GM12878 (cell line): Measurements from ENCODE around the gene CDC27. TPM values are rescaled to one million over a fixed set of nuclear protein-coding genes. Genes with fewer than 3 reads are reported as not detected.

Source experiments
- BACH1 ChIP-seq: fragments of 450-650 bp; IDR thresholded peaks from 2 replicates; pipeline ENCODE4 v1.6.1; 2017; ENCODE audit warnings: mild to moderate bottlenecking, borderline replicate concordance
- BCLAF1 ChIP-seq: fragments of 450-650 bp; IDR thresholded peaks from 2 replicates; pipeline ENCODE4 v1.6.1; 2017; ENCODE audit warnings: antibody characterized with exemption, mild to moderate bottlenecking, moderate library complexity
- CUX1 ChIP-seq: IDR thresholded peaks from 2 replicates; pipeline ENCODE4 v1.6.1; 2012; ENCODE audit warnings: improper control_type of control experiment, low read depth, low read length; ENCODE audit not compliant: insufficient replicate concordance
- FOS ChIP-seq: IDR thresholded peaks from 3 replicates; pipeline ENCODE4 v1.6.1; 2011; ENCODE audit warnings: borderline replicate concordance; ENCODE audit not compliant: insufficient read length; ENCODE audit errors: extremely low read depth
- FOXK2 ChIP-seq: fragments of 450-650 bp; IDR thresholded peaks from 2 replicates; pipeline ENCODE4 v1.6.1; 2017; ENCODE audit warnings: mild to moderate bottlenecking, moderate library complexity
- GABPA ChIP-seq: IDR thresholded peaks from 2 replicates; pipeline ENCODE4 v1.6.1; 2014; ENCODE audit warnings: antibody characterized with exemption, low read depth, mild to moderate bottlenecking, inconsistent platforms
- HCFC1 ChIP-seq: fragments of 150-350 bp; IDR thresholded peaks from 2 replicates; pipeline ENCODE4 v1.6.1; 2014; ENCODE audit warnings: low read length
- HDGF ChIP-seq: fragments of 450-650 bp; IDR thresholded peaks from 2 replicates; pipeline ENCODE4 v1.6.1; 2016; ENCODE audit warnings: antibody characterized with exemption
- KAT2A ChIP-seq: conservative IDR thresholded peaks from 2 replicates; pipeline ENCODE4 v1.6.1; 2011; ENCODE audit warnings: low read depth, low read length; ENCODE audit not compliant: control insufficient read depth
- KDM1A ChIP-seq: fragments of 200-600 bp; sonication (generic); IDR thresholded peaks from 2 replicates; pipeline ENCODE4 v1.6.1; 2016; ENCODE audit warnings: borderline replicate concordance
- MTA3 ChIP-seq: IDR thresholded peaks from 2 replicates; pipeline ENCODE4 v1.6.1; 2012; ENCODE audit warnings: low read length, inconsistent platforms, borderline replicate concordance
- MYC ChIP-seq: IDR thresholded peaks from 2 replicates; pipeline ENCODE4 v1.6.1; 2011; ENCODE audit warnings: mild to moderate bottlenecking, low read length, moderate library complexity, inconsistent platforms; ENCODE audit not compliant: insufficient read depth, insufficient replicate concordance, insufficient read length, severe bottlenecking
- NBN ChIP-seq: fragments of 450-650 bp; IDR thresholded peaks from 2 replicates; pipeline ENCODE4 v1.6.1; 2016
- NFXL1 ChIP-seq: fragments of 450-650 bp; IDR thresholded peaks from 2 replicates; pipeline ENCODE4 v1.6.1; 2017; ENCODE audit warnings: antibody characterized with exemption, mild to moderate bottlenecking, borderline replicate concordance
- NR2C1 ChIP-seq: fragments of 450-650 bp; IDR thresholded peaks from 2 replicates; pipeline ENCODE4 v1.6.1; 2017; ENCODE audit warnings: antibody characterized with exemption, mild to moderate bottlenecking, moderate library complexity
- PBX3 ChIP-seq: IDR thresholded peaks from 2 replicates; pipeline ENCODE4 v1.6.1; 2011; ENCODE audit warnings: mild to moderate bottlenecking, low read depth, low read length, moderate library complexity; ENCODE audit not compliant: insufficient replicate concordance
- RBBP5 ChIP-seq: fragments of 200-600 bp; sonication (generic); conservative IDR thresholded peaks from 2 replicates; pipeline ENCODE4 v1.6.1; 2016
- RFX5 ChIP-seq: IDR thresholded peaks from 2 replicates; pipeline ENCODE4 v1.6.1; 2011; ENCODE audit warnings: low read depth, low read length, improper control_type of control experiment
- SKIL ChIP-seq: fragments of 450-650 bp; IDR thresholded peaks from 2 replicates; pipeline ENCODE4 v1.6.1; 2017; ENCODE audit warnings: mild to moderate bottlenecking, low read depth, inconsistent platforms; ENCODE audit not compliant: poor library complexity, severe bottlenecking
- SREBF2 ChIP-seq: IDR thresholded peaks from 2 replicates; pipeline ENCODE4 v1.6.1; 2012; ENCODE audit warnings: mild to moderate bottlenecking, low read length
- TCF3 ChIP-seq: IDR thresholded peaks from 2 replicates; pipeline ENCODE4 v1.6.1; 2012; ENCODE audit warnings: low read depth, mild to moderate bottlenecking, low read length, borderline replicate concordance; ENCODE audit not compliant: insufficient read depth
- polyA plus RNA-seq, 11 experiments: library from polyadenylated mRNA; depleted of rRNA in 4 of 11; unstranded in 6 of 11; stranded (reverse) in 5 of 11; fragments of >200 nt; fragmentation: Nextera tagmentation in 4 of 11; fragmentation: Illumina TruSeq in 1 of 11; extraction: Ambion mirVana in 4 of 11; extraction: Trizol in 1 of 11; gene quantifications; 1 replicate in 1 of 11; 2 replicates in 10 of 11; pipeline versions ENCODE4 v1.2.1 to v1.2.3, GENCODE V29; 2011 to 2016; ENCODE audit warnings: inconsistent platforms in 2 of 11, missing spikeins in 2 of 11, low read depth in 1 of 11
- total RNA-seq, 4 experiments: library from RNA; depleted of rRNA in 3 of 4; stranded (reverse); fragments of >200 nt in 3 of 4; fragmentation: Illumina TruSeq in 1 of 4; extraction: Trizol in 1 of 4; gene quantifications; 2 replicates each; pipeline versions ENCODE4 v1.2.1 to v1.2.3, GENCODE V29; 2013 to 2021

Gene CDC27
- total and polyA plus RNA-seq, 10 of the 15 experiments (the other 5 are each of a cell fraction or from before 2014, with no cell fraction given): 23.2 to 138 (median 97.8) TPM

- TF ChIP-seq FOS: no peak
- TF ChIP-seq BCLAF1: no peak
- TF ChIP-seq GABPA: no peak
- TF ChIP-seq RBBP5: no peak
- no peak for TF ChIP-seq PBX3
- no peak for TF ChIP-seq MTA3
- no peak for TF ChIP-seq TCF3
- TF ChIP-seq FOXK2: no peak
- TF ChIP-seq NFXL1: no peak
- TF ChIP-seq NR2C1: no peak
- TF ChIP-seq HDGF: no peak; the same call in 1 of the 2 replicates
- peak; percentile 93 for TF ChIP-seq NBN
- no peak for TF ChIP-seq KAT2A
- no peak for TF ChIP-seq KDM1A
- TF ChIP-seq RFX5: no peak
- no peak for TF ChIP-seq MYC
- TF ChIP-seq HCFC1: no peak
- no peak for TF ChIP-seq SREBF2
- TF ChIP-seq SKIL: peak; percentile 49
- no peak for TF ChIP-seq BACH1
- no peak for TF ChIP-seq CUX1
These were observed 3.5 kb upstream of the CDC27 start (continued) for GRCh38 chr17:47192554-47192953.
